A673 (cell line): ENCODE results near the gene GINS1.

Experiments used
- CTCF ChIP-seq: fragments of 300-800, 200-600 bp; sonication (generic); conservative IDR thresholded peaks from 2 replicates; pipeline ENCODE4 v1.5.1; 2017; ENCODE audit warnings: low read depth, mild to moderate bottlenecking, antibody characterized with exemption, low read length, moderate library complexity, mixed read lengths
- EZH2 ChIP-seq: fragments of 200-600 bp; sonication (generic); IDR thresholded peaks from 2 replicates; pipeline ENCODE4 v1.6.1; 2017; ENCODE audit warnings: borderline replicate concordance, low read depth, mild to moderate bottlenecking, mixed read lengths, antibody characterized with exemption, low read length; ENCODE audit not compliant: poor library complexity, severe bottlenecking

DNA sequence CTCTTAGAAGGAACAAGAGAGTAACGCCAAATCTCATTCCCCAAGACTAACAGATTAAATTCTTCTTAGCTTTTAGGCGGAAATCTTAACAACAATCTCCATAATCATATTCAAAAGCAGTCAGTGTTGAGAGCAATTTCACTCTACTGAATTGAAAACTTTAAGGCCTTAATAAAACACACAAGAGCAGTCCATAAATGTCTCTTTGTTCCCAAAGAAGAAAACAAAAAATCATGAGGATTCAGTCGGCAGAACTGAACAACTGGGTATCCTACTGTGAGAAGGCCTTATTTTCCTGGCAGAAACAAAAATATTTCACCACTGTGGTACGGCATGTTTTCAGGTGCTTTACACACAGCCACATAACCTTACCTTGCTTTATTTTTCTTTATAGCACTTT lies 31.2 kb upstream of the GINS1 start:
- TF ChIP-seq CTCF (no peak), EZH2 (no peak)
